Measurements from ENCODE around the gene LMO1. TPM values are rescaled to one million over a fixed set of nuclear protein-coding genes. Genes with fewer than 3 reads are reported as not detected.

Gene LMO1
- total and polyA plus RNA-seq, 4 donors, result not detected

GRCh38 chr11:8282631-8283030 is 19.0 kb upstream of the LMO1 start:
- TF ChIP-seq, protein P1, sequence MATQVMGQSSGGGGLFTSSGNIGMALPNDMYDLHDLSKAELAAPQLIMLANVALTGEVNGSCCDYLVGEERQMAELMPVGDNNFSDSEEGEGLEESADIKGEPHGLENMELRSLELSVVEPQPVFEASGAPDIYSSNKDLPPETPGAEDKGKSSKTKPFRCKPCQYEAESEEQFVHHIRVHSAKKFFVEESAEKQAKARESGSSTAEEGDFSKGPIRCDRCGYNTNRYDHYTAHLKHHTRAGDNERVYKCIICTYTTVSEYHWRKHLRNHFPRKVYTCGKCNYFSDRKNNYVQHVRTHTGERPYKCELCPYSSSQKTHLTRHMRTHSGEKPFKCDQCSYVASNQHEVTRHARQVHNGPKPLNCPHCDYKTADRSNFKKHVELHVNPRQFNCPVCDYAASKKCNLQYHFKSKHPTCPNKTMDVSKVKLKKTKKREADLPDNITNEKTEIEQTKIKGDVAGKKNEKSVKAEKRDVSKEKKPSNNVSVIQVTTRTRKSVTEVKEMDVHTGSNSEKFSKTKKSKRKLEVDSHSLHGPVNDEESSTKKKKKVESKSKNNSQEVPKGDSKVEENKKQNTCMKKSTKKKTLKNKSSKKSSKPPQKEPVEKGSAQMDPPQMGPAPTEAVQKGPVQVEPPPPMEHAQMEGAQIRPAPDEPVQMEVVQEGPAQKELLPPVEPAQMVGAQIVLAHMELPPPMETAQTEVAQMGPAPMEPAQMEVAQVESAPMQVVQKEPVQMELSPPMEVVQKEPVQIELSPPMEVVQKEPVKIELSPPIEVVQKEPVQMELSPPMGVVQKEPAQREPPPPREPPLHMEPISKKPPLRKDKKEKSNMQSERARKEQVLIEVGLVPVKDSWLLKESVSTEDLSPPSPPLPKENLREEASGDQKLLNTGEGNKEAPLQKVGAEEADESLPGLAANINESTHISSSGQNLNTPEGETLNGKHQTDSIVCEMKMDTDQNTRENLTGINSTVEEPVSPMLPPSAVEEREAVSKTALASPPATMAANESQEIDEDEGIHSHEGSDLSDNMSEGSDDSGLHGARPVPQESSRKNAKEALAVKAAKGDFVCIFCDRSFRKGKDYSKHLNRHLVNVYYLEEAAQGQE (IDR thresholded peaks at IDR 0.05), result no peak
- no peak for TF ChIP-seq RAD21 (IDR thresholded peaks at IDR 0.05)
- no peak for TF ChIP-seq FOXA2 (IDR thresholded peaks at IDR 0.05)
- TF ChIP-seq TAF1 (conservative IDR thresholded peaks at IDR 0.05), result no peak
- no peak for TF ChIP-seq YY1 (IDR thresholded peaks at IDR 0.05)
- TF ChIP-seq ZBTB33 (IDR thresholded peaks at IDR 0.05), result no peak
- no peak for TF ChIP-seq RXRA (IDR thresholded peaks at IDR 0.05)
- TF ChIP-seq FOXA1 (IDR thresholded peaks at IDR 0.05), result no peak
- no peak for TF ChIP-seq JUND (IDR thresholded peaks at IDR 0.05)
- no peak for TF ChIP-seq GABPA (IDR thresholded peaks at IDR 0.05 in 1 of 2, conservative IDR thresholded peaks at IDR 0.05 in 1 of 2)
- TF ChIP-seq NR2F2 (IDR thresholded peaks at IDR 0.05), result no peak
- TF ChIP-seq HNF4G (IDR thresholded peaks at IDR 0.05), result no peak
- TF ChIP-seq HNF4A (conservative IDR thresholded peaks at IDR 0.05), result no peak
- TF ChIP-seq, protein P2, sequence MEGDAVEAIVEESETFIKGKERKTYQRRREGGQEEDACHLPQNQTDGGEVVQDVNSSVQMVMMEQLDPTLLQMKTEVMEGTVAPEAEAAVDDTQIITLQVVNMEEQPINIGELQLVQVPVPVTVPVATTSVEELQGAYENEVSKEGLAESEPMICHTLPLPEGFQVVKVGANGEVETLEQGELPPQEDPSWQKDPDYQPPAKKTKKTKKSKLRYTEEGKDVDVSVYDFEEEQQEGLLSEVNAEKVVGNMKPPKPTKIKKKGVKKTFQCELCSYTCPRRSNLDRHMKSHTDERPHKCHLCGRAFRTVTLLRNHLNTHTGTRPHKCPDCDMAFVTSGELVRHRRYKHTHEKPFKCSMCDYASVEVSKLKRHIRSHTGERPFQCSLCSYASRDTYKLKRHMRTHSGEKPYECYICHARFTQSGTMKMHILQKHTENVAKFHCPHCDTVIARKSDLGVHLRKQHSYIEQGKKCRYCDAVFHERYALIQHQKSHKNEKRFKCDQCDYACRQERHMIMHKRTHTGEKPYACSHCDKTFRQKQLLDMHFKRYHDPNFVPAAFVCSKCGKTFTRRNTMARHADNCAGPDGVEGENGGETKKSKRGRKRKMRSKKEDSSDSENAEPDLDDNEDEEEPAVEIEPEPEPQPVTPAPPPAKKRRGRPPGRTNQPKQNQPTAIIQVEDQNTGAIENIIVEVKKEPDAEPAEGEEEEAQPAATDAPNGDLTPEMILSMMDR (IDR thresholded peaks at IDR 0.05; ENCODE audit: low read depth, low read length, missing input control), result no peak
- TF ChIP-seq, protein P3, sequence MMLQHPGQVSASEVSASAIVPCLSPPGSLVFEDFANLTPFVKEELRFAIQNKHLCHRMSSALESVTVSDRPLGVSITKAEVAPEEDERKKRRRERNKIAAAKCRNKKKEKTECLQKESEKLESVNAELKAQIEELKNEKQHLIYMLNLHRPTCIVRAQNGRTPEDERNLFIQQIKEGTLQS (IDR thresholded peaks at IDR 0.05), result no peak
- no peak for TF ChIP-seq MAX (IDR thresholded peaks at IDR 0.05)
- TF ChIP-seq EGR1 (IDR thresholded peaks at IDR 0.05; ENCODE audit: low read depth in 2 of 2), result no peak
- WGBS, result 56% methylated on average over 10 of the region's 10 CpGs

More at GRCh38 chr11:8282631-8283030, 19.0 kb upstream of the LMO1 start:
- no peak overlapping the region for H3K27ac ChIP-seq (ENCODE audit: low read depth in 1 of 2, low read length in 2 of 2)
- H3K4me3 ChIP-seq (ENCODE audit: low read depth in 1 of 3, low read length in 3 of 3), result no peak overlapping the region
- H3K27me3 ChIP-seq (ENCODE audit: control insufficient read depth in 4 of 4, insufficient read depth in 4 of 4, low read length in 3 of 4), result peaks cover 0 to 8% (median 0%) of the 10 kb centered on the region in 4 donors
- H3K9me3 ChIP-seq (ENCODE audit: control insufficient read depth in 4 of 4, low read length in 3 of 4), result peaks cover 0 to 4% (median 0%) of the 10 kb centered on the region in 4 donors
- no peak overlapping the region for H3K9ac ChIP-seq (ENCODE audit: low read depth in 1 of 2, low read length in 2 of 2)
- no peak for DNase-seq (ENCODE audit: low spot score)
- no peaks in the 10 kb centered on the region for H3K36me3 ChIP-seq (ENCODE audit: control insufficient read depth in 4 of 4, insufficient read depth in 3 of 4, low read depth in 1 of 4, low read length in 3 of 4)
- no peaks in the 10 kb centered on the region for H3K4me1 ChIP-seq (ENCODE audit: control insufficient read depth in 4 of 4, insufficient read depth in 4 of 4, low read length in 3 of 4)
